ENCODE measurements around the gene DOK4. TPM values are rescaled to one million over a fixed set of nuclear protein-coding genes. Genes with fewer than 3 reads are reported as not detected.
"Not testable (repeated sequence)": the region's sequence is repeated elsewhere in the genome, so short reads cannot be mapped to it uniquely, and the experiment has no call there.

Gene DOK4
- polyA plus RNA-seq, 1 donor from 2014 or later: 0.46 TPM

- Mint-ChIP-seq H3K4me3 (no peak overlapping the region), H3K27me3 (peaks cover 17% of the 10 kb centered on the region), H3K36me3 (no peaks in the 10 kb centered on the region), H3K9me3 (no peaks in the 10 kb centered on the region), H3K27ac (no peak overlapping the region), H3K4me1 (peaks cover 0 to 3% (median 0%) of the 10 kb centered on the region in 3 donors)
These were observed 14.4 kb upstream of the DOK4 start for GRCh38 chr16:57500578-57501111.

GRCh38 chr16:57499941-57500340, 13.6 kb upstream of the DOK4 start:
- not testable (repeated sequence) for H3K4me1 Mint-ChIP-seq, H3K4me3 Mint-ChIP-seq, H3K27me3 Mint-ChIP-seq, H3K27ac Mint-ChIP-seq, H3K36me3 Mint-ChIP-seq, H3K9me3 Mint-ChIP-seq

DNA sequence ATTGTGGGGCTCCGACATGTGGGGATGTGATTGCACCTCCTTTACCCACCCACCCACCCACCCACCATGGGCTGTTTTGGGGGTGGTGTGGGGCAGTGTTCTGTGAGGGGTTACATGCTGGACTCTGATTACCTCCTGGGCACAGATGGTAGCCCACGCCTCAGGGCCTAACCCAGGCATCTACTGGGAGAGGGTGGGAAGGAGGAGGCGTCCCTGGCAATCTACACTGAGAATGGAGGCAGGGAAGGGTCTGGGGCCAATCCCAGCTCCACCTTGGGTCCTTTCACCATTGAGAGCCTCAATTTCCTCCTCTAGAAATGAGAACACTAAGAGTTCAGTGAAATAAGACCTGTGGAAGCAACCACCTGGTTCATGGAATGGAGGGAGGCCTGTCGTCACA, 11.7 kb upstream of the DOK4 start:
- Mint-ChIP-seq H3K27ac (no peak overlapping the region), H3K4me3 (no peak overlapping the region), H3K27me3 (peaks cover 3% of the 10 kb centered on the region), H3K9me3 (no peaks in the 10 kb centered on the region), H3K4me1 (peaks cover 4 to 6% (median 5%) of the 10 kb centered on the region in 3 donors), H3K36me3 (no peaks in the 10 kb centered on the region)

DNA sequence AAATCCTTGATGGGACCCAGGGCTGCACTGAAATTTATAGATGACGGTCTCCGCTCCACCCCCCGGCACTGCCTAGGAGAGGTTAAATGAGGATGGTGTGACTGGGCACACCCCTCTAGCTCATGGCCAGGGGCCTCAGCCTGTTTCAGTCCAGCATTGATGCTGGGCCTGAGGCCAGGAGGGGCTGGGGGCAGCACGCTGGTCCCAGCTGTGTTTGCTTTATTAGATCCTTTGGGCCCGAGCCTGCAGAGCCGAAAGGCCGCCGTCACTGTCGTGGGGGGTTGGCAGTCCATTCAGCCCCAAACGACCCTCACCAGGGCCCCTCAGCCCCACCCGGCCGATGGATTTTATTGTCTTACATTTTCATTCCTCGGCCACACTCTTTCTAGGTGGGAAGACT, 10.8 kb upstream of the DOK4 start:
- no peaks in the 10 kb centered on the region for H3K36me3 Mint-ChIP-seq
- peaks cover 5% of the 10 kb centered on the region for H3K27me3 Mint-ChIP-seq
- peaks cover 5 to 11% (median 7%) of the 10 kb centered on the region in 3 donors for H3K4me1 Mint-ChIP-seq
- H3K27ac Mint-ChIP-seq: no peak overlapping the region
- no peaks in the 10 kb centered on the region for H3K9me3 Mint-ChIP-seq
- H3K4me3 Mint-ChIP-seq: no peak overlapping the region

DNA sequence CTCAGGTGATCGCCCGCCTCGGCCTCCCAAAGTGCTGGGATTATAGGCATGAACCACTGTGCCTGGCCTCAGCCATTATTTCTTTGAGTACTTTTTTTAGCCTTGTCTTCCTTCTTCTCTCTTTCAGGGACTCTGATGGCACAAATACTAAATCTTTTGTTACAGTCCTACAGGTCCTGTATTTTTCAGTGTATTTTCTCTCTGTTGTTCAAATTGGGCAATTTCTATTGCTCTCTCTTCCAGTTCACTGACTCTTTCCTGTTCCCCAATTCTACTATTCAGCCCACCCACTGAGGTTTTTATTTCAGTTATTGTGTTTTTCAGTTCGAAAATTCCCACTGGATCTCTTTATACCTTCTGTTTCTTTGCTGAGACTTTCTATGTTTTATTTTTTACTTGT, 7.5 kb upstream of the DOK4 start:
- Mint-ChIP-seq H3K4me1 (peaks cover 5 to 9% (median 7%) of the 10 kb centered on the region in 3 donors), H3K27ac (no peak overlapping the region), H3K36me3 (no peaks in the 10 kb centered on the region), H3K27me3 (peaks cover 5% of the 10 kb centered on the region), H3K9me3 (no peaks in the 10 kb centered on the region), H3K4me3 (peak overlapping the region in 1 of 4 donors; percentile 59)

DNA sequence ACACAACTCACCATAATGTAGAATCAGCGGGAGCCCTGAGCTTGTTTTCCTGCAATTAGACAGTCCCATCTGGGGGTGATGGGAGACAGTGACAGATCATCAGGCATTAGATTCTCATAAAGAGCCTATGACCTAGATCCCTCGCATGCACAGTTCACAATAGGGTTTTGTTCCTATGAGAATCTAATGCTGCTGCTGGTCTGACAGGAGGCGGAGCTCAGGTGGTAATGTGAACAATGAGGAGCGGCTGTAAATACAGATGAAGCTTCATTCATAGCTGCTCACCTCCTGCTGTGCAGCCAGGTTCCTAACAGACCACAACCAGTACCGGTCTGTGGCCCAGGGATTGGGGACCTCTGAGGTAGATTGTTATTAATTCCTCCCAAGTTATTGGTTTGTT, 2.9 kb upstream of the DOK4 start:
- no peak overlapping the region for H3K4me3 Mint-ChIP-seq
- no peaks in the 10 kb centered on the region for H3K36me3 Mint-ChIP-seq
- H3K4me1 Mint-ChIP-seq: peaks cover 11 to 17% (median 13%) of the 10 kb centered on the region in 3 donors
- H3K27me3 Mint-ChIP-seq: peaks cover 14% of the 10 kb centered on the region
- H3K9me3 Mint-ChIP-seq: no peaks in the 10 kb centered on the region
- no peak overlapping the region for H3K27ac Mint-ChIP-seq

DNA sequence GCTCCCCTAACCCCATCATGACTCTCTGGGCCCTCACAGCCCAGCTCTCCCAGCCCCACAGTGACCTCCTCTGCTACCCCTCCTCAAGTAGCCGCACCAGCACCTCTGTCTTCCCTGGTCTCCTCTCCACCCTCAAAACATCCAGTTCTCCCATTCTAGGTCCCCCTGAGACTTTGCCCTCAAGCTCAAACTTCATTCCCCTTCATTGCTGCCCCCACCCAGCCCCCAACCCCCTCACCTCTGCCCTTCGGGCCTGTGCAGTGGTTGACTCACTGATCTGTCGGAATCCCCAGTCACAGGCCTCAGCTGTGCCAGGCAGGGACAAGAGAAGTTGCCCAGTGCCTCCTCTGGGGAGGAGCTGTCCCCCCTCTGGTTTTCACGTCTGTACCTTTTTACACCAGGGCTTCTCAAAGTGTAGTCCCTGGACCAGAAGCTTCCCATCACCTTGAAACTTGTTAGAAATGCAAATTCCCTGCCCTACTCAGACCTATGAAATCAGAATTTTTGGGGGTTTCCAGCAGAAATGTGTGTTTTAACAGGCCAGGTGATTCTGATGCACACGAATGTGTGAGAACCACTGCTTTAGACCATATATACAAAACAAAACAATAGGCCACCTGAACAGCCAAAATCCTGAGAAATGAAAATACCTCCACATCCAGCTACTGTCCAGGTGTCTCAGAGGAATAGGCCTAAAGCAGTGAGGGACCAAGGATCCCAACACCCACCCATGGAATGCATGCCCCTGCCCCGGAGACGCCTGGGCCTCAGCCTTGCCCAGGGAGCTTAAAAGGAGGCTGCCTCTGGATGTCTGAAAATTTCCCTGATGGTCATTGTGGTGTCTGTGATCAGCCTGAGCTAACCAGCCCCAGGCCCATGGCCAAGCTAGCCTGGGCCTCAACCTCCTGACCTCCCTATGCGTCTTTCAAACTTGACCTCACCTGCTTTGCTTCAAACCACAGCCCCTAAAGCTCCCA, 853 bp upstream of the DOK4 start:
- no peaks in the 10 kb centered on the region for H3K36me3 Mint-ChIP-seq
- peaks cover 11% of the 10 kb centered on the region for H3K27me3 Mint-ChIP-seq
- no peaks in the 10 kb centered on the region for H3K9me3 Mint-ChIP-seq
- peaks cover 4 to 8% (median 8%) of the 10 kb centered on the region in 3 donors for H3K4me1 Mint-ChIP-seq
- peak overlapping the region; percentile 70 to 86 (median 76) for H3K4me3 Mint-ChIP-seq
- H3K27ac Mint-ChIP-seq: peak overlapping the region in 1 of 3 donors; percentile 64

DNA sequence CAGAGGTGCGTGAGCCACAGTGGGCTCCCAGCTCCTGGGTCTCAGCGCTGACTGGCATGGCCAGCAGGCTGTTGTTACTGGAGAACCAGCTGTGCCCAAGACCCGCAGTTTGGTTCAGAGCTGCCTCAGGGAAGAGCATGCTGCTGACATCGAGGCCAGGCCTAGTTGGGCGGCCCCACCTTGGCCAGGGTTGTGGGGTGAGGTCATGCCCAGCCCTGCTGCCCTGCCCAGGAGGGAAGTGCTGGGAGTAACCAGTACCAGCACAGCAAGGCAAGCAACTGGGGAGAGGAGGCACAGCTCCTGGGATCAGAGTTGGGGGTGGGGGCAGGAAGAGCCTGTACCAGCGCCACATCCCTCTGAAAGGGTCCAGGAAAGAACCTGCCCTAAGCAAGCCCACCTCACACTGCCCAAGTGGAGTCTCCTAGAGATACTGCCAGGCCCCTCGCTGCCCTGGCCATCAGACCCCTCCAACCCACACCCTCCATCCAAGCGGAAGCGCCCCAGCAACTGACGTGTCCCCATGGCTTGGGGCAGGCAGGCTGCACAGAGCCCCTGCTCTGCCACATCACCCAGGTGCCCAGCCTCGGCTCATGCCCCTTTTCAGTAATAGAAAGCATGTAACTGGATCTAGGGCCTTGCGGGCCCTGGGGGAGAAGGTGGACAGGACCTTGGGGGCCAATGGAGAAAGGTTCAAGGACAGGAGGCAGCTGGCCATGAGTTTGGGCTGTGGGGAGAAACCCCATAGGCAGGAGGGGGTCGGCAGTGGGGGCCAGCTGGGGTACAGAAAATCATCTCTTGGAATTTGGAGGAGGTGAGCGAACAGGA, 990 bp downstream of the DOK4 start:
- Mint-ChIP-seq H3K36me3 (no peaks in the 10 kb centered on the region), H3K4me3 (peak overlapping the region; percentile 67 to 93 (median 86)), H3K27me3 (peaks cover 14% of the 10 kb centered on the region), H3K27ac (peak overlapping the region in 1 of 3 donors; percentile 18), H3K4me1 (peaks cover 4 to 11% (median 8%) of the 10 kb centered on the region in 3 donors), H3K9me3 (no peaks in the 10 kb centered on the region)

DNA sequence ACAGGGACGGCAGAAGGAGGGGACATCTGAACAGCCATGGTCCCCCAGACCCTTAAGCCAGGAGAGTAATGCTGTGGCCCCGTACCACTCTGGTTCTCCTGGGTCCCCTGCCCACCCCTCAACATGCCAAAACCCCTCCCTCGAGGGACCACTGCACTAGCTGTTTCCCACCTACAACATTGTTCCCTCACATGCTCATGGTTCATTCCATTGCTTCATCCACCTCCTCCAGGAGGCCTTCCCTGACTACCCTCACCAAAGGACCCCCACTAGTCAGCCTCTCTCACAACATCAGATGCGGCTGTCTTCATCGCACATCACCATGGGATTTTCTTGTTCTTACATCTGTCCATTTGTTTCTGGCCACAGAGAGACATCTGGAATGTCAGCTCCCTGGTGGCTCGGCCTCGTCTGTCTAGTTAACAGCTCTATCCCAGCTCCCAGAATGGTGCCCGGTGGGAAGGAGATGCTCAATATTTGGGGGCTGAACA, 1.7 kb downstream of the DOK4 start:
- H3K27ac Mint-ChIP-seq: no peak overlapping the region

DNA sequence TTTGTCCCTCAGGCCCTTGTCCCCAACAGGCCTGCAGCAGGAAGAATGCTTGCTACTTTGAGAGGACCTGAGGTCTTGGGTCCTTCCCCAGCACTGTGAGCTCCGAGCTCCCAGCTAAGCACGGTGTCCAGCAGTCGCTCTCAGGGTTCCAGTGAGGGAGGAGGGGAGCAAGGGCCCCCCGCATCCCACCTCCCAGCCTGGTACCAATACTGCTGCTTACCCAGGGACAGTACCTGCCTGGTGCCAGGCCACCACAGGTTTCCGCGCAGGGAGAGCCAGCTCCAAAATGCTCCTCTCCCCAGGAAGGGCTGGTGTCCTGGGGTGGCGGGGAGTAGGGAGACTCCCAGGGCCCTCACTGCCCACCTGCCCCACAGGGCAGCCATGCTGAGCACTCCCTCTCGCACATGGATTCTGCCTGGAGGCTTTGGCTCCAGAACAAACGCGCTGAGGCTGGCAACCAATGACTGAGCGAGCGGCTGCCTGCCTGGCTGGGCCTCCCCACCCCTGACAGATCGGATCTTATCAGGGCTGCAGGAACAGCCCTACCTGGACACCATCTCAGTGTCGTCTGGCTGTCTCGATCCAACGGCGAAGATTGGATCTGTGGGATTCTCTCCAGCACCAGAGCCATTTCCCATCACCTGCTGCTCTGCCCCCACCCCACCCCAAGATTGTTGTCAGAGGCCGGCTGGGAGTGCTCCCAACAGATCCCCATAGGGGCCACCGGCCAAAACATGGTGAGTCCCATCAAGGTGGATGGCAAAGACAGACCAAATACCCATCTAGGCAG, 2.4 kb downstream of the DOK4 start:
- H3K27ac Mint-ChIP-seq: no peak overlapping the region
- H3K4me1 Mint-ChIP-seq: peaks cover 6 to 15% (median 13%) of the 10 kb centered on the region in 3 donors
- H3K36me3 Mint-ChIP-seq: no peaks in the 10 kb centered on the region
- H3K9me3 Mint-ChIP-seq: no peaks in the 10 kb centered on the region
- peaks cover 22% of the 10 kb centered on the region for H3K27me3 Mint-ChIP-seq
- peak overlapping the region in 1 of 4 donors; percentile 34 for H3K4me3 Mint-ChIP-seq

More for the DNA sequence above, 1.7 kb downstream of the DOK4 start:
- H3K4me3 Mint-ChIP-seq: peak overlapping the region in 2 of 4 donors; percentile 34 to 77
- no peaks in the 10 kb centered on the region for H3K9me3 Mint-ChIP-seq
- peaks cover 19% of the 10 kb centered on the region for H3K27me3 Mint-ChIP-seq
- H3K4me1 Mint-ChIP-seq: peaks cover 4 to 13% (median 8%) of the 10 kb centered on the region in 3 donors
- no peaks in the 10 kb centered on the region for H3K36me3 Mint-ChIP-seq

DNA sequence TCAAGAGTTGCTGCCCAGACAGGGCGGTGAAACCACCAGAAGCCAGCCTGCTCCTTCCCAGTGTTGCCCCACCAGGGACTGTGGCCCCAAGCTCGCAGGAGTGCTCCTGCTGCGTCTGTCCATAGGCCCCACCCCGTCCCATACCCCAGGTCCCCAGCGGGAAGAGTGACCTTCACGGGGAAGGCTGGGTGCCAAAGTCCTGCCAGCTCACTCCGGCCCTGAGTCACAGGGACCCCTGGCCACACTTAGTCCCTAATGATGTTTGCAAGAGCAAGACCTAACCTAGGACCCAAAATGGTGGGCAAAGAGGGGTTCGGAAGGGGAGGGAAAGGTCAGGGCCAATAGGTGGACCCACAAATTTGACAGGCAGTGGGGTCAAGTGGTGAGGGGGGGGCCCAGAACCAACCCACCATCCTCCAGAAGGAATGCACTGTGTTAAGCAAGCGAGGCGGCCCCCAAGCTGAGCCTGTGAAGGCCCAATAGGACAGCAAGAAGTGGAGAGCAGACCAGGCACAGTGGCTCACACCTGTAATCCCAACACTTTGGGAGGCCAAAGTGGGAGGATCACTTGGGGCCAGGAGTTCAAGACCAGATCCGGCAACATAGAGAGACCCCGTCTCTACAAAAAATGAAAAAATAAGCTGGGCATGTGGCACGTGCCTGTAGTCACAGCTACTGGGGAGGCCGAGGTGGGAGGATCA, 3.3 kb downstream of the DOK4 start:
- peaks cover 25% of the 10 kb centered on the region for H3K27me3 Mint-ChIP-seq
- H3K4me1 Mint-ChIP-seq: peaks cover 10 to 20% (median 18%) of the 10 kb centered on the region in 3 donors
- H3K4me3 Mint-ChIP-seq: no peak overlapping the region
- H3K36me3 Mint-ChIP-seq: no peaks in the 10 kb centered on the region
- no peak overlapping the region for H3K27ac Mint-ChIP-seq
- H3K9me3 Mint-ChIP-seq: no peaks in the 10 kb centered on the region

GRCh38 chr16:57481421-57481820, 4.9 kb downstream of the DOK4 start:
- Mint-ChIP-seq H3K4me3 (no peak overlapping the region), H3K36me3 (no peaks in the 10 kb centered on the region), H3K27me3 (peaks cover 25% of the 10 kb centered on the region), H3K9me3 (no peaks in the 10 kb centered on the region), H3K4me1 (peaks cover 6 to 14% (median 10%) of the 10 kb centered on the region in 3 donors), H3K27ac (no peak overlapping the region)

- Mint-ChIP-seq H3K36me3 (no peaks in the 10 kb centered on the region), H3K4me1 (peaks cover 8 to 18% (median 13%) of the 10 kb centered on the region in 3 donors), H3K4me3 (peak overlapping the region in 1 of 4 donors; percentile 54), H3K9me3 (no peaks in the 10 kb centered on the region), H3K27me3 (peaks cover 25% of the 10 kb centered on the region), H3K27ac (no peak overlapping the region)
These were observed 5.5 kb downstream of the DOK4 start for GRCh38 chr16:57480754-57481230.
